RWPE1 (cell line): ENCODE results near the gene ZNF135.
A peak's percentile ranks its signal among the peaks of the same experiment; 100 is the strongest.

Experiments
- CTCF ChIA-PET: fragments of 350-600 bp; sonication (Branson Sonifier 250); formaldehyde crosslinking; extraction: SDS; loops from one replicate; lab custom pipeline; 2021; lab: Yijun Ruan, JAX
- POLR2A ChIA-PET: fragments of 400-600 bp; formaldehyde crosslinking; extraction: SDS; loops from one replicate; lab custom pipeline; 2020; ENCODE audit warnings: antibody characterized with exemption; ENCODE audit not compliant: low non-redundant PET; lab: Yijun Ruan, JAX
- DNase-seq: peaks from one replicate; pipeline ENCODE4 v3.0.0; 2012; ENCODE audit warnings: low spot score
- H3K27ac ChIP-seq: fragments of 450-650 bp; 2 replicates; pipeline ENCODE4 v1.5.1; 2017
- TF ChIP-seq, protein P1 (sequence below): fragments of 450-650 bp; conservative IDR thresholded peaks from 2 replicates; pipeline ENCODE4 v1.5.1; 2017; ENCODE audit warnings: low read depth, mild to moderate bottlenecking

ZNF135 gene

DNA sequence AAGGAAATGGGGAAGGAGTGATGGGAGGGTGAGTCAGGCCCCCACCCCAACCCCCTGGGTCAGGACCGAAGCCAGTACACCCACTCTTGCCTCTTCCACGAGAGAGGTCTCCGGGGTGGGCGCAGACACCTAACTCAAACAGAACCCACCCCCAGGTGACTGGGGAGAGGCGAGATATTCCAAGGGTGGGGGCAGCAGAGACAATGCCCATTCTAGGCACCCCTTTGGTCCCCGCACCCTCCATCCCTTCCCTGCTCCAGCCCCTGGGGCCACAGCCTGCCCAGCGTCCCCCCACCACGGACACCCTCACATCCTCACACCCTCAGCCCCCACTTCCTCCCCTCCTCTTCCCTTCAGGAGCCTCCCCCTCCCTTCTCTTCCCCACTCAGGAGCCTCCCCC lies 38.3 kb downstream of the ZNF135 start:
- CTCF ChIA-PET: no interaction called here
- DNase-seq: no peak
- TF ChIP-seq, protein P1, sequence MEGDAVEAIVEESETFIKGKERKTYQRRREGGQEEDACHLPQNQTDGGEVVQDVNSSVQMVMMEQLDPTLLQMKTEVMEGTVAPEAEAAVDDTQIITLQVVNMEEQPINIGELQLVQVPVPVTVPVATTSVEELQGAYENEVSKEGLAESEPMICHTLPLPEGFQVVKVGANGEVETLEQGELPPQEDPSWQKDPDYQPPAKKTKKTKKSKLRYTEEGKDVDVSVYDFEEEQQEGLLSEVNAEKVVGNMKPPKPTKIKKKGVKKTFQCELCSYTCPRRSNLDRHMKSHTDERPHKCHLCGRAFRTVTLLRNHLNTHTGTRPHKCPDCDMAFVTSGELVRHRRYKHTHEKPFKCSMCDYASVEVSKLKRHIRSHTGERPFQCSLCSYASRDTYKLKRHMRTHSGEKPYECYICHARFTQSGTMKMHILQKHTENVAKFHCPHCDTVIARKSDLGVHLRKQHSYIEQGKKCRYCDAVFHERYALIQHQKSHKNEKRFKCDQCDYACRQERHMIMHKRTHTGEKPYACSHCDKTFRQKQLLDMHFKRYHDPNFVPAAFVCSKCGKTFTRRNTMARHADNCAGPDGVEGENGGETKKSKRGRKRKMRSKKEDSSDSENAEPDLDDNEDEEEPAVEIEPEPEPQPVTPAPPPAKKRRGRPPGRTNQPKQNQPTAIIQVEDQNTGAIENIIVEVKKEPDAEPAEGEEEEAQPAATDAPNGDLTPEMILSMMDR: no peak
- no peak overlapping the region for H3K27ac ChIP-seq
- POLR2A ChIA-PET: no interaction called here

DNA sequence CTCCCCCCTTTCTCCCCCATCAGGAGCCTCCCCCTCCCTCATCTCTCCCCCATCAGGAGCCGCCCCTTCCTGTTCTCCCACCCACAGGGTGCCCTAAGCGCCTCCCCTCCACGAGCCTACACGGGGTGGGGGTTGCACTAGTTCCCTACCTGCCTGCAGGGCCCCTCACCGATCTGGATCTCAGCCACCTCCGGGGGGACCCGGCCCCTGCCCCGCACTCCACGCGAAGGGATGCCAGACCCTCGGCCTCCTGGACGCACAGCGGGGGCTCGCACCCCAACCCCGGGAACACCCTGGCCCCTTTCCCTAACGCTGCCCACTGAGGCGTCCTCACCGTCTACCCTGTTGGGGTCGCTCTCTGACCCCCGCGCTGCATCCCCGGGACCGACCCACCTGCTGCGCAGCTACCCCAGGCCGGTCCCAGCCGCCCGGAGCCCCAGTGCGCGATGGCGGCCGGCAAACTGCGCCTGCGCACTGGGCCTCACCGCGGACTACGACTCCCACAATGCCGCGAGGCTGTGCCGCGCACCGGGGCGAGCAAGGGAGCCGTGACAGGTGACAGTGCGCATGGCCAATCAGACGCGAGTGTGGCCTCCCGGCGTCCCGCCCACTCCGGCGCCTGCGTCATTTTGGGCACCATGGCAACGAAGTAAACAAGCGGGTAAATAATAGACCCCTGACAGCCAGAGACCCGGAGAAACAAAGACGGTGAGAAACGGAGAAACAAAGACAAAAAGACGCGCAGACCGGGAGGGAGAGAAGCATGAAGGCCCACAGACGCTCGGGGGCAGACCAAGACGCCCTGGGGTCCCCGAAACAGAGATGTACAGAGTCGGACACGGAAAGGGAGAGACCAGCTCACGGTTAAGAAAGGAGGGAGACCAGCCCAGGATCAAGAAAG lies 38.9 kb downstream of the ZNF135 start, which contains the start of gene ZSCAN18:
TSS of gene ZSCAN18 (minus strand) at position 451 of the 901 bp plus-strand sequence. CDS start 7,964 bp downstream, outside the sequence.
- peak; percentile 89 for DNase-seq
- POLR2A ChIA-PET: no interaction called here
- H3K27ac ChIP-seq: peak within 1 kb of the TSS; percentile 64
- CTCF ChIA-PET: no interaction called here
- TF ChIP-seq, protein P1: no peak

DNA sequence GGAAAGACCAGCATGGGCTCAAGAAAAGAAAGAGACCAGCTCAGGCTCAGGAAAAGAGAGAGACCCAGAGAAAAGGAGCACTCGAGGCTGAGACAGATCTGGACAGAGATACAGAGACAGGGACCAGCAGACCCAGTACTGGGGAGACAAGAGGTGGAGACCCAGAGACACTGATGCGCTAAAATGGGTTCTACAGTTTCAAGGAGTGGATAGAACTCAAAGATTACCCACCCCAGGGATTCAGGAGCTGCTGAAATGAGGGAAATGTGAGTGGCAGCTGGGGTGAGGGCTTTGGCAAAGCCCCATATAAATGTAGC lies 39.6 kb downstream of the ZNF135 start:
- ChIA-PET POLR2A (no interaction called here), CTCF (no interaction called here)
- TF ChIP-seq, protein P1: no peak
- peak overlapping the region; percentile 64 for H3K27ac ChIP-seq
- no peak for DNase-seq

DNA sequence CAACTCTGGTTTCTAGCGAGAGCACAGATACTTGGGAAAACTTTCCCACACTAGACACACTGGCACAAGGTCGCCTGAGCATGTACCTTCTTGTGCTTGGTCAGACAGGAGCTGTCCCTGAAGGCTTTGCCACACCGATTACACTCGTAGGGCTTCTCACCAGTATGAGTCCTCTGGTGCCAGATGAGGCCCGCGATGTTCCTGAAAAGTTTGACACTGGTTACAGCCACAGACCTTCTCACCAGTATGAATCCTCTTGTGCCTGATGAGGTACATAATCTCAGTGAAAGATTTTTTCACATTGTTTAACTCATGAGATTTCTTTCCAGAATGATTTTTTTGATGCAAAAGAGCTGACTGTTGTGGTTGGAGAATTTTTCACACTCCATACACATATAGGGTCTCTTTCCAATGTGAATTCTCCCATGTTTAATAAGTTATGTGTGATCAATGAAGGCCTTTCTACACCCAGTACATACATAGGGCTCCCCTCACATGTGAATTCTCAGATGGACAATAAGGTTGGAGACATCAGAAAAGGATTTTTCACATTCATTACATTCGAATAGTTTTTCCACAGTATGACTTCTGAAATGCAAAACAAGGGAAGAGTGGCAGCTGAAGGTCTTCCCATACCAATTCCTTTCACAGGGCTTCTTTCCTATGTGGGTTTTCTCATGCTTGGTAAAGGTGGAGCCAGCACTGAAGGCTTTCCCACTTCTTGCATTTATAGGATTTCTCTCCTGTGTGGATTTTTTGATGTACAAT lies 48.9 kb downstream of the ZNF135 start:
- TF ChIP-seq, protein P1: no peak
- DNase-seq: no peak
- CTCF ChIA-PET: no interaction called here
- POLR2A ChIA-PET: no interaction called here
- H3K27ac ChIP-seq: no peak overlapping the region

DNA sequence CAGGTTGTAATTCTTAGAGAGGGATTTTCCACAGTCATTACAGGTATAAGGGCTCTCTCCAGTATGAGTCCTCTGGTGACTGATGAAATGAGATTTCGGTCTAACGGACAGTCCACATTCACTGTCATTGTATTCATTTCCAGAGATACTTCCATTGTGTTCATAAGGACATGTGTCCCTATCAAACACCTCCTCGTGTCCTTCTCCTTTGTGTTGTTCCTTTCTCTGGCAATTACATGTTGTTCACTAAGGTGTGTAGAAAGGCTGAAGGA lies 49.4 kb downstream of the ZNF135 start:
- CTCF ChIA-PET: no interaction called here
- TF ChIP-seq, protein P1: no peak
- no peak overlapping the region for H3K27ac ChIP-seq
- DNase-seq: no peak
- POLR2A ChIA-PET: no interaction called here

DNA sequence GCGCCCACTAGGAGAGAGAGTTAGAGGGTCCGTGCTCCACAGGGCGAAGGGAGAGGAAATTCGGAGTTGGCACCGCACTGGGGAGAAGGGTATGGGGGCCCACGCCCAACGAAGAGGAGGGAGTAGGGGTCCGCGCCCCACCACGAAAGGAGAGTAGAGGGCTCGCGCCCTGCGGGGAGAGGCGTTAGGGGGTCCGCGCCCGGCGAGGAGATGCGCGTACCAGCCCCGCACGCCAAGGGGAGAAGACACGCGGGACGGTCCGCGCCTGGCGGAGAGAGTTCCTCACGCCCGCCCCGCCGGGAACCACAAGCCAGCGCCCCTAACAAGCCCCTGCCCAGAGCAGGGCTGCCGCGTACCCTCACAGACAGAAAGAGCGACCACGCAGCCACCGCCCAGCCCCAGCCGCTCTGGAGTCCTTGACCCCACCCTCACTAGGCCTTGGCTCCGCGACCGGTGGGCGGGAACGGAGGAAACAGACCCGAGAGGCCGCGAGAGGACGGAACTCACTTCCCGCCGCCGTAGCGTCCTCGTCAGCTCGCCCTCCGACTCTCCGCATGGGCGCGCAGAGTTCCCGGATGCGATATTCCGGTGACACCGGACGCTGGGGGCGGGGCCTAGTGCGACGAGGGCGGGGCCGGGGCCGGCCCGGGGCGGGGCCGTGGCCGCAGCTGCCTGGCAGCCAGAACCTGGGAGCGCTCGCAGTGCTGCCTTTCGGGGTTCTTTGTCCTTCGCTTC lies 58.9 kb downstream of the ZNF135 start:
- no peak overlapping the region for H3K27ac ChIP-seq
- no peak for DNase-seq
- ChIA-PET CTCF (no interaction called here), POLR2A (no interaction called here)
- TF ChIP-seq, protein P1: no peak
